GM23338 (cell line): ENCODE data around the gene LIME1. TPM values are rescaled to one million over a fixed set of nuclear protein-coding genes. Genes with fewer than 3 reads are reported as not detected.

Source experiments
- ATAC-seq: fragments of 200-7000 bp; cut with Tn5 transposase; 3 replicates; pipeline ENCODE4 v1.9.1; 2020
- DNase-seq: peaks from one replicate; pipeline ENCODE4 v3.0.0-alpha.2; 2015; ENCODE audit warnings: low spot score
- H2AFZ ChIP-seq: fragments of 200-600 bp; sonication (generic); 2 replicates; pipeline ENCODE4 v1.8.0; 2016; ENCODE audit warnings: antibody characterized with exemption, mild to moderate bottlenecking, moderate library complexity
- H3F3A ChIP-seq: fragments of 200-600 bp; sonication (generic); replicated peaks from 2 replicates; pipeline ENCODE4 v1.8.0; 2017; ENCODE audit warnings: antibody characterized with exemption, mixed run types, low read depth
- H3K27ac ChIP-seq: fragments of 200-600 bp; sonication (generic); 2 replicates; pipeline ENCODE4 v1.6.1; 2016; ENCODE audit warnings: low read depth
- H3K27me3 ChIP-seq: fragments of 200-600 bp; sonication (generic); 2 replicates; pipeline ENCODE4 v1.8.0; 2016; ENCODE audit warnings: mild to moderate bottlenecking, mixed run types, moderate library complexity; ENCODE audit not compliant: insufficient read depth
- H3K36me3 ChIP-seq: fragments of 200-600 bp; sonication (generic); 2 replicates; pipeline ENCODE4 v1.8.0; 2016; ENCODE audit warnings: mild to moderate bottlenecking; ENCODE audit not compliant: insufficient read depth
- H3K4me1 ChIP-seq: fragments of 200-600 bp; sonication (generic); 2 replicates; pipeline ENCODE4 v1.8.0; 2016; ENCODE audit warnings: mild to moderate bottlenecking, moderate library complexity; ENCODE audit not compliant: insufficient read depth
- H3K4me2 ChIP-seq: fragments of 200-600 bp; sonication (generic); 2 replicates; pipeline ENCODE4 v1.7.1; 2017; ENCODE audit warnings: mixed run types
- H3K4me3 ChIP-seq: fragments of 200-600 bp; sonication (generic); 2 replicates; pipeline ENCODE4 v1.6.1; 2016; ENCODE audit warnings: mixed run types
- H3K79me2 ChIP-seq: fragments of 200-600 bp; sonication (generic); replicated peaks from 2 replicates; pipeline ENCODE4 v1.8.0; 2017; ENCODE audit warnings: mild to moderate bottlenecking; ENCODE audit not compliant: insufficient read depth
- H3K9me2 ChIP-seq: fragments of 200-600 bp; sonication (generic); 2 replicates; pipeline ENCODE4 v1.8.0; 2017; ENCODE audit not compliant: insufficient read depth
- H4K20me1 ChIP-seq: fragments of 200-600 bp; sonication (generic); replicated peaks from 2 replicates; pipeline ENCODE4 v1.8.0; 2017; ENCODE audit warnings: mild to moderate bottlenecking; ENCODE audit not compliant: insufficient read depth
- H3K27ac Mint-ChIP-seq: 2 replicates; pipeline ENCODE4 v1.8.0; 2020; ENCODE audit warnings: inconsistent platforms, mild to moderate bottlenecking, moderate library complexity, mixed read lengths
- H3K27me3 Mint-ChIP-seq: 3 replicates; pipeline ENCODE4 v1.8.0; 2022; ENCODE audit warnings: low read depth, mild to moderate bottlenecking, moderate library complexity, mixed read lengths, inconsistent platforms; ENCODE audit not compliant: insufficient read depth, poor library complexity
- H3K36me3 Mint-ChIP-seq: 3 replicates; pipeline ENCODE4 v1.8.0; 2021; ENCODE audit warnings: low read depth, mild to moderate bottlenecking, inconsistent platforms, moderate library complexity, mixed read lengths
- H3K4me1 Mint-ChIP-seq: 3 replicates; pipeline ENCODE4 v1.8.0; 2020; ENCODE audit warnings: mild to moderate bottlenecking, inconsistent platforms, mixed read lengths
- H3K4me3 Mint-ChIP-seq: 3 replicates; pipeline ENCODE4 v1.8.0; 2021; ENCODE audit warnings: moderate library complexity, mild to moderate bottlenecking, inconsistent platforms, mixed read lengths
- H3K9me3 Mint-ChIP-seq: 3 replicates; pipeline ENCODE4 v1.8.0; 2020; ENCODE audit warnings: moderate library complexity, mild to moderate bottlenecking, inconsistent platforms, mixed read lengths
- CREB1 ChIP-seq: fragments of 250-450 bp; sonication (Bioruptor Pico); IDR thresholded peaks from 2 replicates; pipeline ENCODE4 v1.5.0; 2020; ENCODE audit warnings: low read depth, mild to moderate bottlenecking, moderate library complexity
- ETS1 ChIP-seq: IDR thresholded peaks from 2 replicates; pipeline ENCODE4 v1.6.1; 2016; ENCODE audit warnings: antibody characterized with exemption
- EZH2 ChIP-seq: fragments of 200-600 bp; sonication (generic); IDR thresholded peaks from one replicate; pipeline ENCODE4 v1.8.0; 2017; ENCODE audit warnings: antibody characterized with exemption, mild to moderate bottlenecking, low read depth; ENCODE audit not compliant: unreplicated experiment
- EZH2phosphoT487 ChIP-seq: fragments of 200-600 bp; sonication (generic); IDR thresholded peaks from one replicate; pipeline ENCODE4 v1.8.1; 2018; ENCODE audit warnings: antibody characterized with exemption; ENCODE audit not compliant: unreplicated experiment
- JUNB ChIP-seq: IDR thresholded peaks from one replicate; pipeline ENCODE4 v1.6.1; 2016; ENCODE audit warnings: antibody characterized with exemption; ENCODE audit not compliant: unreplicated experiment
- NANOG ChIP-seq: IDR thresholded peaks from 2 replicates; pipeline ENCODE4 v1.6.1; 2016; ENCODE audit warnings: antibody characterized with exemption, borderline replicate concordance
- POLR2AphosphoS5 ChIP-seq: IDR thresholded peaks from 2 replicates; pipeline ENCODE4 v1.6.1; 2016; ENCODE audit warnings: antibody characterized with exemption, low read depth
- STAT1 ChIP-seq: IDR thresholded peaks from one replicate; pipeline ENCODE4 v1.6.1; 2016; ENCODE audit warnings: antibody characterized with exemption; ENCODE audit not compliant: unreplicated experiment
- ZNF114 ChIP-seq: fragments of 250-450 bp; sonication (Bioruptor Pico); IDR thresholded peaks from 2 replicates; pipeline ENCODE4 v1.5.0; 2020; ENCODE audit warnings: mild to moderate bottlenecking, moderate library complexity
- ZNF331 ChIP-seq: fragments of 250-450 bp; sonication (Bioruptor Pico); IDR thresholded peaks from 2 replicates; pipeline ENCODE4 v1.5.0; 2020; ENCODE audit warnings: low read depth, mild to moderate bottlenecking, moderate library complexity
- polyA plus RNA-seq: library from polyadenylated mRNA; unstranded; fragments of >200 nt; fragmentation: Nextera tagmentation; extraction: Ambion mirVana; gene quantifications from 2 replicates; pipeline ENCODE4 v1.2.1, GENCODE V29; 2016
- total RNA-seq: library from RNA; depleted of rRNA; stranded (reverse); fragments of >200 nt; shearing (Covaris generic); gene quantifications from 2 replicates; pipeline ENCODE4 v1.2.3, GENCODE V29; 2014
- TF ChIP-seq, protein P1 (sequence below), 2 experiments: fragments of 200-600 bp in 1 of 2; sonication (generic) in 1 of 2; conservative IDR thresholded peaks; 2 replicates each; pipeline versions ENCODE4 v1.5.1 to v1.6.1; 2016 to 2017; ENCODE audit warnings: antibody characterized with exemption in 2 of 2, low read depth in 2 of 2, mild to moderate bottlenecking in 2 of 2, moderate library complexity in 1 of 2
- TF ChIP-seq, protein P2 (sequence below): fragments of 250-450 bp; sonication (Bioruptor Pico); IDR thresholded peaks from 2 replicates; pipeline ENCODE4 v1.5.0; 2020; ENCODE audit warnings: mild to moderate bottlenecking, moderate library complexity
- TF ChIP-seq, protein P3 (sequence below): IDR thresholded peaks from one replicate; pipeline ENCODE4 v1.6.1; 2018; ENCODE audit warnings: antibody characterized with exemption; ENCODE audit not compliant: unreplicated experiment

Gene LIME1
- total and polyA plus RNA-seq, 2 experiments from 2014 or later: 4.7 to 12.2 TPM

DNA sequence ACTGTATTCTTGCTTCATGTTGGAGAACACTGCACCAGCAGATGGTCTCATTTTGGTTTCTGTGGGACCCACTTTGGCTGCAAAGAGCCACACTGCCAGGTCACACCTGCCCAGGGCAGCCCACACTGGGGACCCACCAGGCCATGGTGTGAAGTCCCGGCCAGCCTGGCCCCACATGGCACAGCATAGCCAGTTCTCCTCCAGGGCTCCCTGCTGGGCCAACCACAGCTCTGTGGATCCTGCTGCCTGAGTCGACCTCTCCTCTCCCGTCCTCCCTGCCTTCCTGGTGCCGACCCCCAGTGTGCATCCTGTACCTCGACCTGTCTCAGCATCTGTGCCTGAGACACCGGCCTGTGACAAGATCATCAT lies 31.7 kb upstream of the LIME1 start:
- Histone ChIP-seq H4K20me1 (peaks cover 14% of the 10 kb centered on the region), H3K27me3 (no peaks in the 10 kb centered on the region), H3K4me3 (no peak overlapping the region), H3K36me3 (no peaks in the 10 kb centered on the region), H3K9me2 (no peaks in the 10 kb centered on the region), H3F3A (peaks cover 8% of the 10 kb centered on the region; the same call in 1 of the 2 replicates), H2AFZ (no peak overlapping the region), H3K27ac (no peak overlapping the region), H3K4me2 (no peak overlapping the region), H3K4me1 (no peaks in the 10 kb centered on the region; the same call in 1 of the 2 replicates), H3K79me2 (peaks cover 22% of the 10 kb centered on the region)
- Mint-ChIP-seq H3K36me3 (peaks cover 23% of the 10 kb centered on the region), H3K4me1 (peaks cover 10% of the 10 kb centered on the region), H3K4me3 (no peak overlapping the region), H3K9me3 (no peaks in the 10 kb centered on the region), H3K27ac (no peak overlapping the region), H3K27me3 (peaks cover 12% of the 10 kb centered on the region)
- ATAC-seq: no peak
- no peak for TF ChIP-seq ETS1
- TF ChIP-seq CREB1 (CRISPR knock-in tag): no peak
- TF ChIP-seq, protein P1, sequence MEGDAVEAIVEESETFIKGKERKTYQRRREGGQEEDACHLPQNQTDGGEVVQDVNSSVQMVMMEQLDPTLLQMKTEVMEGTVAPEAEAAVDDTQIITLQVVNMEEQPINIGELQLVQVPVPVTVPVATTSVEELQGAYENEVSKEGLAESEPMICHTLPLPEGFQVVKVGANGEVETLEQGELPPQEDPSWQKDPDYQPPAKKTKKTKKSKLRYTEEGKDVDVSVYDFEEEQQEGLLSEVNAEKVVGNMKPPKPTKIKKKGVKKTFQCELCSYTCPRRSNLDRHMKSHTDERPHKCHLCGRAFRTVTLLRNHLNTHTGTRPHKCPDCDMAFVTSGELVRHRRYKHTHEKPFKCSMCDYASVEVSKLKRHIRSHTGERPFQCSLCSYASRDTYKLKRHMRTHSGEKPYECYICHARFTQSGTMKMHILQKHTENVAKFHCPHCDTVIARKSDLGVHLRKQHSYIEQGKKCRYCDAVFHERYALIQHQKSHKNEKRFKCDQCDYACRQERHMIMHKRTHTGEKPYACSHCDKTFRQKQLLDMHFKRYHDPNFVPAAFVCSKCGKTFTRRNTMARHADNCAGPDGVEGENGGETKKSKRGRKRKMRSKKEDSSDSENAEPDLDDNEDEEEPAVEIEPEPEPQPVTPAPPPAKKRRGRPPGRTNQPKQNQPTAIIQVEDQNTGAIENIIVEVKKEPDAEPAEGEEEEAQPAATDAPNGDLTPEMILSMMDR (conservative IDR thresholded peaks at IDR 0.05; ENCODE audit: low read depth in 2 of 2): no peak
- no peak for TF ChIP-seq STAT1
- TF ChIP-seq EZH2phosphoT487: no peak
- no peak for TF ChIP-seq POLR2AphosphoS5
- TF ChIP-seq, protein P2, sequence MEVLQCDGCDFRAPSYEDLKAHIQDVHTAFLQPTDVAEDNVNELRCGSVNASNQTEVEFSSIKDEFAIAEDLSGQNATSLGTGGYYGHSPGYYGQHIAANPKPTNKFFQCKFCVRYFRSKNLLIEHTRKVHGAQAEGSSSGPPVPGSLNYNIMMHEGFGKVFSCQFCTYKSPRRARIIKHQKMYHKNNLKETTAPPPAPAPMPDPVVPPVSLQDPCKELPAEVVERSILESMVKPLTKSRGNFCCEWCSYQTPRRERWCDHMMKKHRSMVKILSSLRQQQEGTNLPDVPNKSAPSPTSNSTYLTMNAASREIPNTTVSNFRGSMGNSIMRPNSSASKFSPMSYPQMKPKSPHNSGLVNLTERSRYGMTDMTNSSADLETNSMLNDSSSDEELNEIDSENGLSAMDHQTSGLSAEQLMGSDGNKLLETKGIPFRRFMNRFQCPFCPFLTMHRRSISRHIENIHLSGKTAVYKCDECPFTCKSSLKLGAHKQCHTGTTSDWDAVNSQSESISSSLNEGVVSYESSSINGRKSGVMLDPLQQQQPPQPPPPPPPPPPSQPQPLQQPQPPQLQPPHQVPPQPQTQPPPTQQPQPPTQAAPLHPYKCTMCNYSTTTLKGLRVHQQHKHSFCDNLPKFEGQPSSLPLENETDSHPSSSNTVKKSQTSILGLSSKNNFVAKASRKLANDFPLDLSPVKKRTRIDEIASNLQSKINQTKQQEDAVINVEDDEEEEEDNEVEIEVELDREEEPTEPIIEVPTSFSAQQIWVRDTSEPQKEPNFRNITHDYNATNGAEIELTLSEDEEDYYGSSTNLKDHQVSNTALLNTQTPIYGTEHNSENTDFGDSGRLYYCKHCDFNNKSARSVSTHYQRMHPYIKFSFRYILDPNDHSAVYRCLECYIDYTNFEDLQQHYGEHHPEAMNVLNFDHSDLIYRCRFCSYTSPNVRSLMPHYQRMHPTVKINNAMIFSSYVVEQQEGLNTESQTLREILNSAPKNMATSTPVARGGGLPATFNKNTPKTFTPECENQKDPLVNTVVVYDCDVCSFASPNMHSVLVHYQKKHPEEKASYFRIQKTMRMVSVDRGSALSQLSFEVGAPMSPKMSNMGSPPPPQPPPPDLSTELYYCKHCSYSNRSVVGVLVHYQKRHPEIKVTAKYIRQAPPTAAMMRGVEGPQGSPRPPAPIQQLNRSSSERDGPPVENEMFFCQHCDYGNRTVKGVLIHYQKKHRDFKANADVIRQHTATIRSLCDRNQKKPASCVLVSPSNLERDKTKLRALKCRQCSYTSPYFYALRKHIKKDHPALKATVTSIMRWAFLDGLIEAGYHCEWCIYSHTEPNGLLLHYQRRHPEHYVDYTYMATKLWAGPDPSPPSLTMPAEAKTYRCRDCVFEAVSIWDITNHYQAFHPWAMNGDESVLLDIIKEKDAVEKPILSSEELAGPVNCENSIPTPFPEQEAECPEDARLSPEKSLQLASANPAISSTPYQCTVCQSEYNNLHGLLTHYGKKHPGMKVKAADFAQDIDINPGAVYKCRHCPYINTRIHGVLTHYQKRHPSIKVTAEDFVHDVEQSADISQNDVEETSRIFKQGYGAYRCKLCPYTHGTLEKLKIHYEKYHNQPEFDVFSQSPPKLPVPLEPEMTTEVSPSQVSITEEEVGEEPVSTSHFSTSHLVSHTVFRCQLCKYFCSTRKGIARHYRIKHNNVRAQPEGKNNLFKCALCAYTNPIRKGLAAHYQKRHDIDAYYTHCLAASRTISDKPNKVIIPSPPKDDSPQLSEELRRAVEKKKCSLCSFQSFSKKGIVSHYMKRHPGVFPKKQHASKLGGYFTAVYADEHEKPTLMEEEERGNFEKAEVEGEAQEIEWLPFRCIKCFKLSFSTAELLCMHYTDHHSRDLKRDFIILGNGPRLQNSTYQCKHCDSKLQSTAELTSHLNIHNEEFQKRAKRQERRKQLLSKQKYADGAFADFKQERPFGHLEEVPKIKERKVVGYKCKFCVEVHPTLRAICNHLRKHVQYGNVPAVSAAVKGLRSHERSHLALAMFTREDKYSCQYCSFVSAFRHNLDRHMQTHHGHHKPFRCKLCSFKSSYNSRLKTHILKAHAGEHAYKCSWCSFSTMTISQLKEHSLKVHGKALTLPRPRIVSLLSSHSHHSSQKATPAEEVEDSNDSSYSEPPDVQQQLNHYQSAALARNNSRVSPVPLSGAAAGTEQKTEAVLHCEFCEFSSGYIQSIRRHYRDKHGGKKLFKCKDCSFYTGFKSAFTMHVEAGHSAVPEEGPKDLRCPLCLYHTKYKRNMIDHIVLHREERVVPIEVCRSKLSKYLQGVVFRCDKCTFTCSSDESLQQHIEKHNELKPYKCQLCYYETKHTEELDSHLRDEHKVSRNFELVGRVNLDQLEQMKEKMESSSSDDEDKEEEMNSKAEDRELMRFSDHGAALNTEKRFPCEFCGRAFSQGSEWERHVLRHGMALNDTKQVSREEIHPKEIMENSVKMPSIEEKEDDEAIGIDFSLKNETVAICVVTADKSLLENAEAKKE (CRISPR knock-in tag): no peak
- no peak for TF ChIP-seq EZH2
- no peak for TF ChIP-seq JUNB
- no peak for TF ChIP-seq ZNF114
- TF ChIP-seq NANOG: no peak
- no peak for TF ChIP-seq ZNF331
- TF ChIP-seq, protein P3, sequence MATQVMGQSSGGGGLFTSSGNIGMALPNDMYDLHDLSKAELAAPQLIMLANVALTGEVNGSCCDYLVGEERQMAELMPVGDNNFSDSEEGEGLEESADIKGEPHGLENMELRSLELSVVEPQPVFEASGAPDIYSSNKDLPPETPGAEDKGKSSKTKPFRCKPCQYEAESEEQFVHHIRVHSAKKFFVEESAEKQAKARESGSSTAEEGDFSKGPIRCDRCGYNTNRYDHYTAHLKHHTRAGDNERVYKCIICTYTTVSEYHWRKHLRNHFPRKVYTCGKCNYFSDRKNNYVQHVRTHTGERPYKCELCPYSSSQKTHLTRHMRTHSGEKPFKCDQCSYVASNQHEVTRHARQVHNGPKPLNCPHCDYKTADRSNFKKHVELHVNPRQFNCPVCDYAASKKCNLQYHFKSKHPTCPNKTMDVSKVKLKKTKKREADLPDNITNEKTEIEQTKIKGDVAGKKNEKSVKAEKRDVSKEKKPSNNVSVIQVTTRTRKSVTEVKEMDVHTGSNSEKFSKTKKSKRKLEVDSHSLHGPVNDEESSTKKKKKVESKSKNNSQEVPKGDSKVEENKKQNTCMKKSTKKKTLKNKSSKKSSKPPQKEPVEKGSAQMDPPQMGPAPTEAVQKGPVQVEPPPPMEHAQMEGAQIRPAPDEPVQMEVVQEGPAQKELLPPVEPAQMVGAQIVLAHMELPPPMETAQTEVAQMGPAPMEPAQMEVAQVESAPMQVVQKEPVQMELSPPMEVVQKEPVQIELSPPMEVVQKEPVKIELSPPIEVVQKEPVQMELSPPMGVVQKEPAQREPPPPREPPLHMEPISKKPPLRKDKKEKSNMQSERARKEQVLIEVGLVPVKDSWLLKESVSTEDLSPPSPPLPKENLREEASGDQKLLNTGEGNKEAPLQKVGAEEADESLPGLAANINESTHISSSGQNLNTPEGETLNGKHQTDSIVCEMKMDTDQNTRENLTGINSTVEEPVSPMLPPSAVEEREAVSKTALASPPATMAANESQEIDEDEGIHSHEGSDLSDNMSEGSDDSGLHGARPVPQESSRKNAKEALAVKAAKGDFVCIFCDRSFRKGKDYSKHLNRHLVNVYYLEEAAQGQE: no peak
- DNase-seq: no peak
